Measurements from ENCODE around the gene PLXNC1. TPM values are rescaled to one million over a fixed set of nuclear protein-coding genes. Genes with fewer than 3 reads are reported as not detected.

Gene PLXNC1
- total and polyA plus RNA-seq, 2 of the 8 experiments (the other 6 are each of a cell fraction or from before 2014, with no cell fraction given) = 0.83 to 2.0 TPM

DNA sequence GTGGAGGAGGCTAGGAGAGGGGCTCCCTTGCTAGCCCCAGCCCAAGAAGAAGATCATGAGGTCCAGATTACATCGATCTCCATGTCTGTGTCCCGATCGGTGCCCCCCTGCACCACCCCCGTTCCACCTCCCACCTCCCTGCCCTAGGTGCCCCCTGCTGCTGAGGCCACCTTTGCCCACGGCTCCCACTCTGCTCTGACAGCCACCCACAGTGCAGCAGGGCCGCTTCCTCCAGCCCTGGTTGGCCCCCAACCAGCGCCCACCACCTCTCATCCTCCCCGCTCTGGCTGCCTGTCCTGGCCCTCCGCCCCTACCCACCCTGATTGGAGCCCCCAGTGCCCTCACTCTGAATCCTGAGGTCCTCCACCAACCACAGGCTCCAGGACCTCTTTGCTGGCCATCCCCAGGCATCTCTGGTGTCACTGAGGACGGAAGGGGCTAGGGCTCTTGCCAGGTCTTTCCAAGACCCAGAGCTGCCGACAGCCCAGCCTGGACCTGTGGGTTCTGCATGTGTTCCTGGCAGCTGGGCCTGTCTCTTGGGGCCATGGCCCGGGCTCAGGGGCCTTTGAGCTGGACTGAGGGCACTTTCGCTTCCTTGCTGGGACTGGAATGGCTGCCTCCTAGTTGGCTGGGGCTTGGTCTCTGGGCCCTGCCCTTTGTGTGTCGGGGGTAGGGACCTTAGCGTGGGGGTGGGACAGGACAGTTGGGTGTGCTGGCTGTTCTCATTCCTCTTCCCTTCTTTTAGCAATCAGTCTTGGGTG, 7.2 kb upstream of the PLXNC1 start:
- H3K27me3 ChIP-seq (replicated peaks in 1 of 4; ENCODE audit: control insufficient read depth in 3 of 4, extremely low read depth in 1 of 4, insufficient read depth in 3 of 4, low read length in 3 of 4) = peaks cover 0 to 9% (median 2%) of the 10 kb centered on the region in 4 experiments; a peak in 6 of 7 replicates
- no peaks in the 10 kb centered on the region for H3K36me3 ChIP-seq (ENCODE audit: control insufficient read depth in 2 of 4, insufficient read depth in 4 of 4, low read length in 3 of 4)
- H2BK120ac ChIP-seq (replicated peaks; ENCODE audit: low read depth, low read length) = no peak overlapping the region
- H3K23me2 ChIP-seq (ENCODE audit: low read depth, low read length) = no peaks in the 10 kb centered on the region
- DNase-seq (ENCODE audit: low read depth in 1 of 2, low spot score in 2 of 2) = peak in 1 of 2 experiments; percentile 39
- H2AK5ac ChIP-seq (ENCODE audit: low read depth, low read length) = no peak overlapping the region
- CTCF ChIA-PET (ENCODE audit: partially characterized antibody) = interaction anchor here (0.6 to 7.9 kb wide), 24 partner anchors 10 to 394 kb away, joined by 3 to 80 read pairs (median 4); no protein-coding TSS in a partner anchor
- H4K91ac ChIP-seq (replicated peaks; ENCODE audit: insufficient read length, low read length) = no peak overlapping the region
- H2BK5ac ChIP-seq (ENCODE audit: low read depth, low read length) = no peak overlapping the region
- H3K23ac ChIP-seq (ENCODE audit: insufficient read length) = no peak overlapping the region
- no peak overlapping the region for H3K4ac ChIP-seq (replicated peaks; ENCODE audit: insufficient read length, low read depth, low read length)
- H3K4me1 ChIP-seq (replicated peaks in 1 of 4; ENCODE audit: control insufficient read depth in 3 of 4, insufficient read depth in 4 of 4, low read length in 3 of 4) = no peaks in the 10 kb centered on the region; a peak in 1 of 7 replicates
- no peak overlapping the region for H3K18ac ChIP-seq (ENCODE audit: extremely low read depth, low read length)
- H3K4me3 ChIP-seq (ENCODE audit: extremely low read depth in 1 of 4, insufficient read depth in 2 of 4, low read depth in 3 of 4, low read length in 4 of 4) = no peak overlapping the region
- POLR2A ChIA-PET (ENCODE audit: partially characterized antibody) = no interaction called here
- H3K27ac ChIP-seq (ENCODE audit: low read depth, low read length) = no peak overlapping the region
- no peak overlapping the region for H2BK12ac ChIP-seq (ENCODE audit: low read depth, low read length)
- no peak overlapping the region for H2AFZ ChIP-seq (ENCODE audit: low read length)
- WGBS, 2 experiments (ENCODE audit: extremely low coverage in 1 of 2, insufficient coverage in 1 of 2, insufficient read length in 1 of 2, insufficient replicate concordance in 2 of 2, low coverage in 1 of 2, low lambda C conversion rate in 2 of 2, missing lambda C conversion rate in 1 of 2) = 93% methylated on average over 8 of the region's 15 CpGs; no CpG with 5 or more reads in 1 of the 2 experiments
- H3K14ac ChIP-seq (ENCODE audit: insufficient read length) = no peak overlapping the region
- H3K56ac ChIP-seq (replicated peaks; ENCODE audit: insufficient read length, low read depth, low read length) = no peak overlapping the region
- H2BK15ac ChIP-seq (ENCODE audit: low read length) = no peak overlapping the region
- no peak overlapping the region for H2BK20ac ChIP-seq (ENCODE audit: low read length)
- no peak overlapping the region for H4K5ac ChIP-seq (ENCODE audit: insufficient read length, low read depth, low read length)
- H3K79me1 ChIP-seq (ENCODE audit: low read depth, low read length) = no peaks in the 10 kb centered on the region
- no peak for TF ChIP-seq BRCA1 (IDR thresholded peaks at IDR 0.05; ENCODE audit: low read depth, low read length)
- no peak for TF ChIP-seq FOSL1 (IDR thresholded peaks at IDR 0.05; ENCODE audit: insufficient read depth, low read depth, low read length)
- no peak for TF ChIP-seq TAF1 (IDR thresholded peaks at IDR 0.05; ENCODE audit: low read depth, low read length)
- TF ChIP-seq ASH2L (IDR thresholded peaks at IDR 0.05; ENCODE audit: low read length) = no peak
- no peak for TF ChIP-seq RBBP5 (IDR thresholded peaks at IDR 0.05; ENCODE audit: borderline replicate concordance, low read depth, low read length)
- no peaks in the 10 kb centered on the region for H3K9me3 ChIP-seq (ENCODE audit: insufficient read depth in 2 of 2, low read depth in 1 of 2, low read length in 1 of 2)
- no peaks in the 10 kb centered on the region for H3K79me2 ChIP-seq (ENCODE audit: control insufficient read depth in 1 of 2, insufficient read depth in 2 of 2, low read length in 2 of 2)
- H3K9ac ChIP-seq (replicated peaks in 1 of 4; ENCODE audit: extremely low read depth in 1 of 4, low read depth in 3 of 4, low read length in 3 of 4) = no peak overlapping the region
- no peaks in the 10 kb centered on the region for H4K20me1 ChIP-seq (replicated peaks in 1 of 2; ENCODE audit: control insufficient read depth in 1 of 2, insufficient read depth in 2 of 2, low read length in 2 of 2)
- H3K4me2 ChIP-seq (ENCODE audit: insufficient read depth in 1 of 2, low read depth in 2 of 2, low read length in 2 of 2) = no peak overlapping the region
- no peak for FAIRE-seq
- H4K8ac ChIP-seq (ENCODE audit: extremely low read depth, insufficient read depth, low read length) = no peak overlapping the region; the same call in 1 of the 2 replicates
